Hepatocyte (in vitro differentiated cells): Measurements from ENCODE around the gene KIAA2012. TPM values are rescaled to one million over a fixed set of nuclear protein-coding genes. Genes with fewer than 3 reads are reported as not detected.

Experiments used
- DNase-seq: peaks from one replicate; pipeline ENCODE4 v3.0.0-alpha.2; 2016; ENCODE audit warnings: low spot score
- H2AFZ ChIP-seq: fragments of 200-600 bp; sonication (generic); 2 replicates; pipeline ENCODE4 v1.6.0; 2016; ENCODE audit warnings: antibody characterized with exemption, mild to moderate bottlenecking
- H3K27ac ChIP-seq: fragments of 200-600 bp; sonication (generic); 2 replicates; pipeline ENCODE4 v1.5.1; 2016; ENCODE audit warnings: mild to moderate bottlenecking
- H3K27me3 ChIP-seq: fragments of 200-600 bp; sonication (generic); 2 replicates; pipeline ENCODE4 v1.6.1; 2016
- H3K36me3 ChIP-seq: fragments of 200-600 bp; sonication (generic); replicated peaks from 2 replicates; pipeline ENCODE4 v1.5.1; 2016; ENCODE audit warnings: low read depth; ENCODE audit not compliant: insufficient read depth
- H3K4me1 ChIP-seq: fragments of 200-600 bp; sonication (generic); 2 replicates; pipeline ENCODE4 v1.5.1; 2016; ENCODE audit warnings: mild to moderate bottlenecking, moderate library complexity; ENCODE audit not compliant: insufficient read depth
- H3K4me2 ChIP-seq: fragments of 200-600 bp; sonication (generic); 2 replicates; pipeline ENCODE4 v1.6.0; 2016
- H3K4me3 ChIP-seq: fragments of 200-600 bp; sonication (generic); 2 replicates; pipeline ENCODE4 v1.5.1; 2016; ENCODE audit warnings: mild to moderate bottlenecking
- H3K79me2 ChIP-seq: fragments of 200-600 bp; sonication (generic); 2 replicates; pipeline ENCODE4 v1.6.0; 2017; ENCODE audit warnings: mild to moderate bottlenecking
- H3K9me2 ChIP-seq: fragments of 200-600 bp; sonication (generic); replicated peaks from 2 replicates; pipeline ENCODE4 v1.6.0; 2017; ENCODE audit warnings: mild to moderate bottlenecking; ENCODE audit not compliant: insufficient read depth
- H3K9me3 ChIP-seq: fragments of 200-600 bp; sonication (generic); 2 replicates; pipeline ENCODE4 v1.5.1; 2016; ENCODE audit warnings: low read depth, mild to moderate bottlenecking
- H4K20me1 ChIP-seq: fragments of 200-600 bp; sonication (generic); 2 replicates; pipeline ENCODE4 v1.6.0; 2016; ENCODE audit warnings: mild to moderate bottlenecking; ENCODE audit not compliant: insufficient read depth, poor library complexity, severe bottlenecking
- EZH2 ChIP-seq: fragments of 200-600 bp; sonication (generic); IDR thresholded peaks from 2 replicates; pipeline ENCODE4 v1.6.1; 2016; ENCODE audit warnings: antibody characterized with exemption, mild to moderate bottlenecking, borderline replicate concordance
- EZH2phosphoT487 ChIP-seq: fragments of 200-600 bp; sonication (generic); IDR thresholded peaks from one replicate; pipeline ENCODE4 v1.6.1; 2018; ENCODE audit warnings: antibody characterized with exemption, mild to moderate bottlenecking, low read depth, moderate library complexity; ENCODE audit not compliant: unreplicated experiment, severe bottlenecking
- WGBS: methylation state at CpG from one replicate; pipeline ENCODE4 v1.1.6; 2016; ENCODE audit warnings: low lambda C conversion rate; ENCODE audit errors: missing lambda C conversion rate; 5-methylcytosine and 5-hydroxymethylcytosine counted together
- polyA plus RNA-seq: library from polyadenylated mRNA; unstranded; fragments of >200 nt; fragmentation: Nextera tagmentation; extraction: Ambion mirVana; gene quantifications from 2 replicates; pipeline ENCODE4 v1.2.1, GENCODE V29; 2016
- total RNA-seq: library from RNA; depleted of rRNA; stranded (reverse); fragments of >200 nt; gene quantifications from 2 replicates; pipeline ENCODE4 v1.2.3, GENCODE V29; 2014
- TF ChIP-seq, protein P1 (sequence below): fragments of 200-600 bp; sonication (generic); IDR thresholded peaks from 2 replicates; pipeline ENCODE4 v1.5.1; 2016; ENCODE audit warnings: antibody characterized with exemption, mild to moderate bottlenecking; ENCODE audit not compliant: poor library complexity

Gene KIAA2012
- total and polyA plus RNA-seq, 2 experiments from 2014 or later, result 0.27 TPM; not detected in 1

DNA sequence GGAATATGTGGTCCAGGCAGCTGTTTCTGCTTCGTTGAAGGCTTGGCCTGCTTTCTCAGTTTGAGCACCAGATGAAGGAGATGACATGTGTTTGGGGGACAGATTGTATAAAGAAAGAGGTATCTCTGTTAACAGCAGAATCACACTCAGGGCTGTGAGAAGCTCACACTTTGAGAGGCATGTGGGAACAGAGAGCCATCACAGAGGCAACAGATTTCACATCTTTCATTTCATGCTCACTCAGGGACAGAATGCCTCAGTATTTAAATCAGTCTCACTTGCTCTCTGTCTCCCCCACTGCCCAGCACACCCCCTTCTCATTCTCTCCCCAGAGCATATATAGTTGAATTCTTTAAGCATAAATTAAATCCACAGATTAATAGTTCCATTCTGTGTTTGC is 37.4 kb downstream of the KIAA2012 start:
- no peaks in the 10 kb centered on the region for H3K27me3 ChIP-seq
- DNase-seq, result no peak
- H3K27ac ChIP-seq, result no peak overlapping the region
- H2AFZ ChIP-seq, result no peak overlapping the region
- no peaks in the 10 kb centered on the region for H3K9me2 ChIP-seq
- no peaks in the 10 kb centered on the region for H3K36me3 ChIP-seq
- no peaks in the 10 kb centered on the region for H3K79me2 ChIP-seq
- 63% methylated on average over 1 of the region's 1 CpG for WGBS
- peaks cover 13% of the 10 kb centered on the region for H3K4me1 ChIP-seq
- TF ChIP-seq EZH2 (no peak), EZH2phosphoT487 (no peak)
- TF ChIP-seq, protein P1, sequence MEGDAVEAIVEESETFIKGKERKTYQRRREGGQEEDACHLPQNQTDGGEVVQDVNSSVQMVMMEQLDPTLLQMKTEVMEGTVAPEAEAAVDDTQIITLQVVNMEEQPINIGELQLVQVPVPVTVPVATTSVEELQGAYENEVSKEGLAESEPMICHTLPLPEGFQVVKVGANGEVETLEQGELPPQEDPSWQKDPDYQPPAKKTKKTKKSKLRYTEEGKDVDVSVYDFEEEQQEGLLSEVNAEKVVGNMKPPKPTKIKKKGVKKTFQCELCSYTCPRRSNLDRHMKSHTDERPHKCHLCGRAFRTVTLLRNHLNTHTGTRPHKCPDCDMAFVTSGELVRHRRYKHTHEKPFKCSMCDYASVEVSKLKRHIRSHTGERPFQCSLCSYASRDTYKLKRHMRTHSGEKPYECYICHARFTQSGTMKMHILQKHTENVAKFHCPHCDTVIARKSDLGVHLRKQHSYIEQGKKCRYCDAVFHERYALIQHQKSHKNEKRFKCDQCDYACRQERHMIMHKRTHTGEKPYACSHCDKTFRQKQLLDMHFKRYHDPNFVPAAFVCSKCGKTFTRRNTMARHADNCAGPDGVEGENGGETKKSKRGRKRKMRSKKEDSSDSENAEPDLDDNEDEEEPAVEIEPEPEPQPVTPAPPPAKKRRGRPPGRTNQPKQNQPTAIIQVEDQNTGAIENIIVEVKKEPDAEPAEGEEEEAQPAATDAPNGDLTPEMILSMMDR, result no peak
- H3K4me3 ChIP-seq, result no peak overlapping the region
- no peak overlapping the region for H3K4me2 ChIP-seq
- H3K9me3 ChIP-seq, result no peaks in the 10 kb centered on the region
- no peaks in the 10 kb centered on the region for H4K20me1 ChIP-seq

DNA sequence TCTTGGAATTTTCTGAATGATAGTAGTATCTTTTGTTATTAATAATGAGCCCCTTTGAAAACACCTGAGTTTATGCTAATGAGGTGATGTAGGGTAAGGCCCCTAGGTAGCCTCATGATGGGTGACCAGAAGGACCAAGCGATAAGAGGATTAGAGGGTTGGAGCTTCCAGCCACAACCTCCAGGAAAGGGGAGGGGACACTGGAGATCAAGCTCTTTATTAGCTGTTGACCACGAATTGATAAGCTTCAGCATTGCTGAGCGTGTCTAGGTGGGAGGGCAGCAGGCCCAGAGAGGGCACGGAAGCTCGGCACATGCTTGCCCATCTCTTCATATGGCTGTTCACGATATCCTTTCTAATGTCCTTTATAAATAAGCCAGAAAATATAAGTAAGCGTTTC is 39.0 kb downstream of the KIAA2012 start:
- Histone ChIP-seq H3K9me3 (no peaks in the 10 kb centered on the region), H3K36me3 (no peaks in the 10 kb centered on the region), H3K4me1 (peaks cover 13% of the 10 kb centered on the region), H4K20me1 (no peaks in the 10 kb centered on the region), H3K27me3 (no peaks in the 10 kb centered on the region), H3K27ac (no peak overlapping the region), H3K9me2 (no peaks in the 10 kb centered on the region), H3K79me2 (no peaks in the 10 kb centered on the region), H2AFZ (no peak overlapping the region), H3K4me2 (no peak overlapping the region), H3K4me3 (no peak overlapping the region)
- no peak for DNase-seq
- TF ChIP-seq, protein P1, result no peak
- no peak for TF ChIP-seq EZH2phosphoT487
- no peak for TF ChIP-seq EZH2
- 83% methylated on average over 7 of the region's 7 CpGs for WGBS

DNA sequence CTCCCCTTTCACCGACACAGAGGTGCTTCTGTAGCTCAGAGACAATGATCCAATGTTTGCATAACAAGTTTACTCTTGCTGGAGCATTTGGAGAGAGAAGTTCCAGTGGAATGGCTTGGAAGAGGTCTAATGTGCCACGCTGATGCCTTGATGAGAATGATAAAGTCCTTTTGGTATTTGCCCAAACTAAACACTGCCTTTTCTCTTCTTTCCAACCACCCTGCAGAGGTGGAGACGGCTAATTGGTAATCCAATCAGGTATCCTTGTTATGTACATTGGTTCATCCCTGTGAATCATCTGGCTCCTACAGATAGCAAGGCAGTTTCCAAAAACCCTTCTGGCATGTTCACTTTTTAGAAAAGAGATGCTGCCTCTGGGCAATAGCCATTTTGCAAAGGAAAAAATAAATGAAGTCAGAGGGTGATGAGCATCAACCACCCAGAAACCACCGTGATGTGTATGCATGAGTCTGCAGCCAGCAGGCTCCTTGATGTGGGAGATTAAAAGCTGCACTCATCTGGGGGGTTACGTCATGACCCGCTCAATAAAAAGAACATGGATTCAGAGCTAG is 40.6 kb downstream of the KIAA2012 start:
- Histone ChIP-seq H3K4me3 (no peak overlapping the region), H3K9me2 (no peaks in the 10 kb centered on the region), H3K4me2 (no peak overlapping the region), H3K27ac (no peak overlapping the region), H2AFZ (no peak overlapping the region), H3K36me3 (no peaks in the 10 kb centered on the region), H3K79me2 (no peaks in the 10 kb centered on the region), H3K4me1 (peaks cover 13% of the 10 kb centered on the region), H3K9me3 (no peaks in the 10 kb centered on the region), H3K27me3 (no peaks in the 10 kb centered on the region), H4K20me1 (no peaks in the 10 kb centered on the region)
- no peak for DNase-seq
- TF ChIP-seq EZH2phosphoT487 (no peak), EZH2 (no peak)
- TF ChIP-seq, protein P1, result no peak
- 53% methylated on average over 6 of the region's 6 CpGs for whole genome bisulfite sequencing

DNA sequence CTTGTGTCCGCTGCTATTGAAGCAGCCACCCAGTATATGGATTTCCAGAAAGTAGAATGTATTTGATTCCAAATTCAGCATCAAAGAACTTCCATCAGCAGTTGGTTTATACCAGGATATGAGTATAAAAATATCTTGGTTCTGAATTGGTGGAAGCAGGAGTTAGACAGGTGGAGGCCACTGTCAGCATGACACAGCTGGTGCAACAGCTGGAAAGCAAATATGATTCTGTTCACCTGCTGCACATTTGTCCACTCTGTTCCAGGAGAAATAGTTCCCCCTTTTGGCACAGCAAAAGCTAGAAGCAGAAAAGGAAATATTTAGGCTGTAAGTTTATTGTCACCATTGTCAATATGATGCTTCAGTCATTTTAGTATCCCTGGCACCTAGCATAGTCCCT is 41.2 kb downstream of the KIAA2012 start:
- Histone ChIP-seq H3K27ac (no peak overlapping the region), H4K20me1 (no peaks in the 10 kb centered on the region)
- 96% methylated on average over 1 of the region's 1 CpG for WGBS

More for the DNA sequence above, 41.2 kb downstream of the KIAA2012 start:
- H2AFZ ChIP-seq, result no peak overlapping the region
- H3K36me3 ChIP-seq, result no peaks in the 10 kb centered on the region
- H3K9me3 ChIP-seq, result no peaks in the 10 kb centered on the region
- H3K4me1 ChIP-seq, result peaks cover 13% of the 10 kb centered on the region
- H3K4me3 ChIP-seq, result no peak overlapping the region
- no peaks in the 10 kb centered on the region for H3K79me2 ChIP-seq
- no peaks in the 10 kb centered on the region for H3K9me2 ChIP-seq
- H3K27me3 ChIP-seq, result no peaks in the 10 kb centered on the region
- no peak overlapping the region for H3K4me2 ChIP-seq
- DNase-seq, result no peak
- TF ChIP-seq, protein P1, result no peak
- TF ChIP-seq EZH2phosphoT487 (no peak), EZH2 (no peak)
